Cortex of kidney (tissue), 1 donor: ENCODE data around the gene PRMT7.

Experiments used
- DNase-seq: peaks from one replicate; lab custom pipeline; 2025; lab: John Stamatoyannopoulos, UW

PRMT7 gene

DNA sequence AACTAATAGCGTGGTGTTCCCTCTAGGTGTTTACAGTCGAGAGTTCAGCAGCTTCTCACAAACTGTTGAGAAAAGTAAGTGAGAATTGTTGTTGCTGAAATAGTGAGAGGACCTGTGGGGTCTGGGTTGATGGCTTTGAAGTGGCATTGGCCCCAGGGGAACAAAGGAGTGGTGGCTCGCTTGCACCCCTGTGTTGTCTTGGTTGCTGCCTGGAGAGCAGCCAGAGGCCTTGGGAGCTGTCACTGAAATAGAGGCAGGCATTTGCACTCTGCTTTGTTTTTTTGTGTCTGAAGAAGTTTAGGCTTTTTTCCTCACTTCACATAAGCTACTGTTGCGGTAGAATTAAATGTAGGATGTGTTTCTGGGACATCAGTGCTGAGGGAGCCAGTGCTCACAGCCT is 36.8 kb downstream of the PRMT7 start:
- no peak for DNase-seq

DNA sequence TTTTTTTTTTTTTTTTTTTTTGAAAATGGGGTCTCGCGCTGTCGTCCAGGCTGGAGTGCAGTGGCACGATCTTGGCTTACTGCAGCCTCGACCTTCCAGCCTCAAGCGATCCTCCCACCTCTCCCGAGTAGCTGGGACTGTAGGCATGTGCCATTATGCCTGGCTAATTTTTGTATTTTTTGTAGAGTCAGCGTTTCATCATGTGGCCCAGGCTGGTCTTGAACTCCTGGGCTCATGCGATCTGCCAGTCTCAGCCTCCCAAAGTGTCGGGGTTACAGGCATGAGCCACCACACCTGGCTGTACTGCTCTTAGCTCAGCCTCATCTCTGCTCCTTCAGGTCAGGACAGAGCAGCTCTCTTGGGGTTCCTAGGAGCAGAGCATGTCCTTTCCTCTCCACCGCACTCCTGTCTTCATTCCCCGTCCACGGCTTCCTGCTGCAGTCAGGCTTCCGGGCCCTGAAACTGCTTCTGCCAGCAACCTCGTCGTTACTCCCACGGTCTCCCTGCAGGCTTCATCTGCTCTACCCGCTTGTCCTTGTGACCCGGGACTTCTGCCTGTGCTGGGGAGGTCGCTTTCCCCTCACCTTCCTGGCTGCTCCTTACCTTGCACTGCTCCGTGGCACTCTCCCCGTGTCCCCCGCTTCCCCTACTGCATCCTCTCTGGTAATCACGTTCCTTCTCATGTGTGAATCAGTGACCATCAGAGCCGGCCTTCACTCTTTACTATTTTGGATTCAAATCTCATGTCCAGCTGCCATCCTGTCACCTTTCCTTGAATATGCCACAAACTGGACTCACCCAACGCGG is 38.0 kb downstream of the PRMT7 start:
- no peak for DNase-seq

DNA sequence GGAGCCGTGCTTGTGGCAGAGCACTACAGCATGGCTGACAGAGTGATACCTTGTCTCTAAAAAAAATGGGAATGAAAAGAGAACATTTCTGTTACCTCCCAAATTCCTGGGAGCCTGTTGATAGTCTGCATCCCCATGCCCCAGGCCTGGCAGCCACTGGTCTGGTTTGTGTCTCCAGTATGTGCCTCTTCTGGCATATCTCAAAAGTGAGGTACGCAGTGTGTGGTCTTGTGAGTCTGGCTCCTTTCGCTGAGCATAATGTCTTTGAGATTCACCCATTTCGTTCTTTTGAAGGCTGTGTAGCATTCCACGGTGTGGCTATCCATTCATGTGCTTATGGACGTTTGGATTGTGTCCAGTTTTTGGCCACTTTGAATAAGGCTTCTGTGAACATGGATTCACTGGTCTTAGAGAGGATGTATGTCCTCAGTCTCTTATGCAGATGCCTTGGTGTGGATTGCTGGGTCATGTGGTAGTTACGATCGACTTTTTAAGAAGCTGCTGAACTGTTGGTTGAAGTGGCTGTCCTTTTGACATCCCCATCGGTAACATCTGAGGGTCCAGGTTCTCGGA is 39.1 kb downstream of the PRMT7 start:
- DNase-seq: no peak

DNA sequence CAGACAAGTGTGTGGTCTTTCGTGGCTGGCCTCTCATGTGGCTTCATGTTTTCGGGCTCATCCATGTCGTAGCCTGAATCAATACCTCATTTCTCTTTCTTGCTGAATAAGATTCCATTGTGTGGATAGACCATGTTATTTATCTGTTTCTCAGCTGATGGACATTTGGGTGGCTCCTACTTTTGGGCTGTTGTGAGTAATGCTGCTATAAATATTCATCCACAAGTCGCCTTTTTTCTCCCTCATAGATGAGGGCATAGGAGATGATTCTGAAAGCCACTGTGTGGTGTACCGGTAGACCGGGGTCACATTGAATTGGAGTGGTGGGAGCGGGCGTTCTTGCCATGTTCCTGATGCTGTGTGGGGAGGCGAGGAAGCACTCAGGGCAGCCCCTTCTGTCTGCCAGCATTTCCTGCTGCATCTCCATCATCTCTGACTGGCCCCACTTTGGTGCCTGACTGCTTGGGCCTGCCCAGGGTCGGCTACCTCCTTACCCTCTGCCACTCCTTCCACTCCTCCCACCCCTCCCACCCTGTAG is 40.1 kb downstream of the PRMT7 start:
- no peak for DNase-seq

DNA sequence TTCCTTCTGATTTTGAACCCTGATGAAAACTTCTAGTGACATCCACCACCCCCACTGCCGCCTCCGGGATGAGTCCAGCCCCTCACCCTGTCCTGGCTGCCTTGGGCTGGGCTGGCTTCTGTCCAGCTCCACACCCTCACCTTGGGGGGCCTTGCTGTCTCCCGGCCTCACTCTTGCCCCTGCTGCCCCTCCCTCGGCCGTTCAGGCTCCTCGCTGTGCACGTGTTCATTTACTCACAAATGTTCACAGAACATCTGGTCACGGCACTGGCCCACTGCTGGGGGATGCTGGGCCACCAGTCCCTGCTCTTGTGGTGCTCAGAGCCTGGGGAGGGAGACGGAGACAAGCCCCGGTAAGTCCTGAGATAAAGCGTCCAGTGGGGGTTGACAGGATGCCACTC is 40.6 kb downstream of the PRMT7 start:
- DNase-seq: no peak

DNA sequence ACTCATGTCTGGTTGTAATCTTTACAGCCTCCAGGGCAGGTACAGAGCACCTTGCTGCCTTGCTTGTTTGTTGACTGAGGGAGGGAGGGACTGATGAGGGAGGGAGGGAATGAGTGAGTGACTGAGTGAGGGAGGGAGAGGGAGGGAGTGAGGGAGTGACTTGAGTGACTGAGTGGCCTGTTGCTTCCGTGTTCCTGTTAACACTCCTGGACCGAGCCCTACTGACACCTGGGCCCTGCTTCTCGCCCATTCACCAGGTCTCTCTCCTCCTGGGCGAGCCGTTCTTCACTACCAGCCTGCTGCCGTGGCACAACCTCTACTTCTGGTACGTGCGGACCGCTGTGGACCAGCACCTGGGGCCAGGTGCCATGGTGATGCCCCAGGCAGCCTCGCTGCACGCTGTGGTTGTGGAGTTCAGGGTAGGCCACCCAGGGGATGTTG is 41.2 kb downstream of the PRMT7 start:
- DNase-seq: no peak

DNA sequence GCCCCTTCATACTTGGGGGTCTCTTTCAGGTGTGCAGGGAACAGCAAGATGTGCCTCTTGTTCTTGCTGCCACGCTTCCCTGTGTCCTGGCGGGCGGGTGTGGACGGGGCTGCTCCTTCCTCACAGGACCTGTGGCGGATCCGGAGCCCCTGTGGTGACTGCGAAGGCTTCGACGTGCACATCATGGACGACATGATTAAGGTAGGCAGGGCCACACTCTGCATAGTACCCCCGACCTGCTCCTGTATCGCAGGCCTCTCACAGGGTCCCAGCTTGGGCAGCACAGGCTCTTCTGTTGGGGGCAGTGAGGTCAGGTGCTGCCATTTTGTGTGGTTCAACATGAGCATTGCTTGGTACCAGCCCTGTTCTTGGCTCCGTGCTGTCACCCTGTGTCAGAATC is 42.5 kb downstream of the PRMT7 start:
- DNase-seq: no peak

DNA sequence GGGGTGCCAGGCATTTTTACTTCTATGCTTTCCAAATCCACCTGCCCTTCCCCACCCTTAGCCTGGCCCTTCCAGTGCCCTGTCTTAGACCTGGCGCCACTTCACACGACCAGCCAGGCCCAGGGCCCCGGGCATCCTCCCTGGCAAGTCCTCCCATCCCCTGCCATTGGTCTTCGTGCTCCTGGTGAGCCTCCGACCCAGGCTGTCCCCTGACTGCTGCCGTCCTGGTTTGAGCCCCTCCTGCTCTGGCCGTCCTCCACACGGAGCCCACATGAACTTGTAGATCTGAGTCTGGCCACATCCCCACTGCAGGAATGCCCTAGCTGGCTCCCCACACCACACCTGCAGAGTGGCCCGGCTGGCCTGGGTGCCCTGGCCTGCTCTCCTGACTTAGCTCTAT is 44.0 kb downstream of the PRMT7 start:
- no peak for DNase-seq

DNA sequence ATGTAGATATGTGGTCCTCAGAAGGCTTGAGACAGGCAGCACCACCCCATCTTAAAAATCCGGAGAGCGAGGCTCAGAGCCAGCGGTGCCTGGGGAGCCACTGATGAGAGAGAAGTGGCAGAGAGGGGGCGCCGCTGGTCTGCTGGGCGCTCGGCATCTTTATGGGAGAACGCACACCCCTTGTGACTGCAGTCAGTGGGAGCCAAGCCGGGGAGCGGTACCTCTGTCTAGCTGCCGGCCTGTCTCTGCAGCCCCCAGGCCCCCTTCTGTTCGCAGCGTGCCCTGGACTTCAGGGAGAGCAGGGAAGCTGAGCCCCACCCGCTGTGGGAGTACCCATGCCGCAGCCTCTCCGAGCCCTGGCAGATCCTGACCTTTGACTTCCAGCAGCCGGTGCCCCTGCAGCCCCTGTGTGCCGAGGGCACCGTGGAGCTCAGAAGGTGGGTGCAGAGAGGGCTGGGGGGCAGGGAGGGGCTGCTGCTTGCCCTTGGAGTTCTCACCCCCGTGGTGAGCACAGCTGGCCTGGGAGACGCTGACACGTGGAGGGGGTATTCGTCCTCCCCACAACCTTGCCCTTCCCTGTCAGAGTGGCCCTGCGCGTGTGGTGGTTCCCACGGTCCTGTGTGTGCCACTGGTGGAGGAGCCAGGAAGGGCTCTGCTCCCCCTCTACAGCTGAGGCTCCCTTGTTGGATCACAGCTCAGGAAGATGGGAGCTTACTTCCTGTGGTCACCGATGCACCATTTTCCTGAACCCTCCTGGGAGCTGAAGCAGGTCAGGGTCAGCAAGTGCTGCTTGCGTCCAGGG is 44.8 kb downstream of the PRMT7 start:
- no peak for DNase-seq

DNA sequence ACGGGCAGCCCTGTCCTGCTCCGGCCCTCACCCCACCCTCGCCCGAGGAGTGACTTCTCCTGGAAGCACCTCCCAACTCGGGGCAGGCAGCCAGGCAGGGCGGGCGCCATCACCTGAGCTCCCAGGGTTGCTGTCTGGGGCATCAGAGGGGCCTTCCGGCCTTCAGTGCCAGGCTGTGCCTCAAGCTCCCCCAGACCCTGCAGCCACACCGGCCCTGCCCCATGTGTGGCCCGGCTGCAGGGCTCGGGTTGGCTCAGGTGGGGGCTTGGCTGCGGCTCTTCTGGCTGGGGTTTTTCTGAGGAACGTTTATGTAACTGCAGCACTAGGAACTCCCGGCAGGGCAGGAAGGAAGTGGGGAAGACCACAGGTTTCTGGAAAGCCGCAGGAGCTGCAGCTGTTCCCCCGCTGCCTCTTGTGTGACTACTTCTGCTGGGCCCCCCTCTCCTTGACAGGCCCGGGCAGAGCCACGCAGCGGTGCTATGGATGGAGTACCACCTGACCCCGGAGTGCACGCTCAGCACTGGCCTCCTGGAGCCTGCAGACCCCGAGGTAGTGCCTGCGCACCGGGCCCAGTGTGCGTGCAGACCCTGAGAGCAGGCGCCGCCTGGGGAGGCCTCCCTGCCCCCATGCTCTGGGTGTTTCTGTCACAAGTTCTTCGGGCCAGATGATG is 45.6 kb downstream of the PRMT7 start:
- no peak for DNase-seq

DNA sequence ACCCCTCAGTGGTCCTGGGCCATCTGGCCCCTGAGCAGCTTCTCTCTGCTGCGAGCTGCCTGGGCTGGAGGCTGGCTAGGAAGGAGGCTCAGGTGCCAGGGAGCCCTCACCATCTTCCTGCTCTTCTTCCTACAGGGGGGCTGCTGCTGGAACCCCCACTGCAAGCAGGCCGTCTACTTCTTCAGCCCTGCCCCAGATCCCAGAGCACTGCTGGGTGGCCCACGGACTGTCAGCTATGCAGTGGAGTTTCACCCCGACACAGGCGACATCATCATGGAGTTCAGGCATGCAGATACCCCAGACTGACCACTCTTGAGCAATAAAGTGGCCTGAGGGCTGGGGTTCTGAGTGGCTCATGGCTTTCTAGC is 46.1 kb downstream of the PRMT7 start:
- no peak for DNase-seq

DNA sequence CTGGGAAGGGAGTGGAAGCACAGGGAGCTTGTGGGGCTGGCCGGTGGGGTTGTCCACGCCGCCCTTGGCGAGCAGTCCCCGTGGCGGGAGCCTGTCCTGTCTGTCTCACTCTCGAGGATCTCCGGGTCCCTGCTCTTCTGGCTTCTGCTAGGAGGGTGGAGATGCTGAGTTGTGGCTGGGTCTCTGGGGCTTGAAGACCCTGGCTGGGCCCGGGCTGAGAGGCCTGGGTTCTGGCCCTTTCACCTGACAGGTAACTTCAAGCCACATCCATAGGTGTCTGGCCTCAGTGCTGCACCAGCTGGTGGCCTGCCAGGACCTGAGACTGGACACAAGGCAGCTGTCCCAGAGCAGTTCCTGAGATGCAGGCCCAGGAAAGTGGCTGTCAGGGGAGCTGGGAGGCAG is 46.7 kb downstream of the PRMT7 start:
- no peak for DNase-seq

DNA sequence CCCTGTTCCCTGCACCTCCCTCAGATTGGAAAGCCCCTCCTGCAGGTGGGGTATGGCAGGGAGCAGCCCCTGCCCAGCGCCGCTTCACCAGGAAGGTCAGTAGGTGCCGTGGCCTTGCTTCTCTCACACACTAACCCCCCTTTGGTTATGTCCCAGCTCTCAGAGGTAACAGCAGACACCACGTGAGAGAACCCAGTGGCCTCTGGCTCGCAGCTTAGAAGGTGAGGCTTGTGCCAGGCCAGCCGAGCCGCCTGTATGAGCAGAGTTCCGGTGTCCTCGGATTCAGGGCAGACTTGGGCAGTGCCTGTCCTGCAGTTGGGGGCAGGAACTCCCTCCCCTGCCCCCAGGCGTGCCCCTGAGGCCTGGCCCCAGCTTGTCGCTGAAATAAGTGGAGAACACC is 47.1 kb downstream of the PRMT7 start:
- no peak for DNase-seq

DNA sequence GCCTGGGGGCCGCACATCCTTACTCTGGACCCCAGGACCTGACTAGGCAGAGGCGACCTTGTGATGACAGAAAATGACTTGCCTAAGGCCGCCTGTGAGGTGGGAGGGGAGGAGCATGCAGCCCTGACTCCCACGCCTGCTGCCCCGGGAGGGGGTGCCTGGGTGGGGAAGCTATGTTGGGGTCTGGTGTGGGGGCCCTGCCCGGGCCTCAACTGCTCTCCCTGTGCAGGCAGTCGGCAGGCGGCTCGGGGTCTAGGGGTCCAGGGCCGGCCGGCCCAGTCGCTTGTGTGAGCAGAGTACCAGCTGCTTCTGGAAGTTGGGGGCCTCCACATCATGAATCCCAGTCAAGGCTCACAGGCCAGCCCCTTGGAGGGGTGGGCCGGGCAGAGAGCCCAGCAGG is 48.1 kb downstream of the PRMT7 start:
- no peak for DNase-seq

DNA sequence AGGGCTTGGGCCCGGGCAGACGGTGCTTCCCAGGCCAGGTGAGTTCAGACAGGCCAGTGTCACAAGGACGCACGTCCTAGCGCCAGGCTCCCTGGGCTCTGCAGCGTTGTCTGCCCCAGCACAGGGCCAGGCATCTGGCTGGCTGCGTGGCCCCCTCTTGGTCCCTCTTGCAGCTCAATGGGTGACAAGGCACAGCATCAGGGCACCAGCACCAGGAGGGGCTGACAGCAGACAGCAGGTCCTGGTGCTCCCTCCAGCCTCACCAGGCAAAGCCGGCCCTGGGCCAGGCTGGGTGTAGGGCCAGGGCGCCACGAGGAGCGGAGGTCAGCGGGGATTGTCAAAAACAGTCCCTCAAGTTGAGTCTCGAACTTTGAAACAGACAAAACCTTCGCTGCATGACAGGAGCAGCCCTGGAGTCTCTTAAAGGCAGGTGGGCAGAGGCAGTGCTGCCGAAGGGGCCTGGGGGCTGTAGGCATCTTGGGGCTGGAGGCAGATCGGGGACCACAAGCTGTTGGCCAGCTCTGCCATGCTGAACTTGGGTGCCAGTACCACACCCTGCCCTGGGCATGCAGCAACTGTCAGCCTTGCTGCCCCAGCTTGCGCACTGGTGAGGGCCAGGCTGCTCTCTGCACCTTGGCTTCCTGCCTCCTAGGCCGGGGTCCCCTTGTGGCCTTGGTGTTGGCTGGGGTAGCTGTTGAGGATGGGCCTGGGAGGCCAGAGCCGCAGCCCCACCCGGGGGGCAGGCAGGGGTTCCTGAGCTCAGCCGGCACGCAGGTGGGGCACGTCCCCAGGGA is 48.8 kb downstream of the PRMT7 start:
- no peak for DNase-seq

DNA sequence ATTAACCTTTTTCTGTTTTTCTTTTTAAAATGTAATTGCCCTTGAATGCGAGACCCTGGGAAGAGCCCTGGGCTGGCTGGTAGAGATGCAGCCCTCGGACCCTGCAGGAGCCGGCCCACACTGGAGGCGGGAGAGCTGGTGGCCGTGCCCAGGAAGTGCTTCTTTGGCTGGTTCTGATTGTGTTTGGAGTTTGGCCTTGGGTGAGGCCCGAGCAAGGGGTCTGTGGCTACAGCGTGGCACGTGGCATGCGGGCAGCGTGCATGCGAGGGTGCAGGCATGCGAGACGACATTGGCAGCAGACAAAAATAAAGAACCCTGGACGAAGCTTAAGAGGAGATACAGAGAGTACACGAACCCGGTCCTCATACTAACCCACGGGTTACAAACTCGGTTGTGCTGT is 49.7 kb downstream of the PRMT7 start:
- no peak for DNase-seq

DNA sequence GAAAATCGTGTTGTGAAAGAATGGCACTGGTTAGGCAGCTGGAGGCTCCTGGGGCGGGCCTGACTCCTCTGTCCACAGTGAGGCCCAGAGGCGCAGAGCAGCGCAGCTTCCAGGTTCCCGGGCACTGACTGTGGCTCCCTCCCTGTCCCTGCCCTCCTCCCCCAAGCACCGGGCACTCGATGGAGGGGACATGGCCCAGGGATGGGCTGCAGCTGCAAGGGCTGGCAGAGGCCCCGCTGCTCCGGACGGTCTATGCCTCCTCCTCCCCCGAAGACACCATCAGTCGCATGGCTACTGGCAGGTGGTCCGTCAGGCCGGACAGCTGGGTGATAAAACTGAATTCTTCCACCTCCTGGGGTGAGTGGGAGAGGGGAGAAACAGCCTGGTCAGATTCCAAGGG is 50.1 kb downstream of the PRMT7 start:
- no peak for DNase-seq

DNA sequence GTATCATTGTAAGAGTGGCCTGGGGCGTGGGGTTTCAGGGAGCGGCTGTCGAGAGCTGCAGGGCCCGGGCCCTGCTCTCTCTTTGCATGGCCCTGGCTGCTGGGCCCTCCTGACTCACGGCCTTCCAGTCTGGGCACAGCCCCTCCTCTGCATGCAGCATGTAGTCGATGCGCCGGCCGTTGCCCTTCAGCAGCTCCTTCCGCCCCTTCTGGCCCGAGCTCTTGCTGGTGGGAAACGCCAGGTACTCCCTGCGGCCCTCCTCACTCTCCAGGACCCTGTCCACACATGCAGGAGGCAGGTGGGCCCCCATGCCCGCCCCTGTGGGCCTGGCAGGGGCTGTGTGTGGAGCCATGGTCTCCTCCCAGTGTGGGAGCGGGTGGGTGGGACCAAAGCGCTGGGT is 50.7 kb downstream of the PRMT7 start:
- no peak for DNase-seq

DNA sequence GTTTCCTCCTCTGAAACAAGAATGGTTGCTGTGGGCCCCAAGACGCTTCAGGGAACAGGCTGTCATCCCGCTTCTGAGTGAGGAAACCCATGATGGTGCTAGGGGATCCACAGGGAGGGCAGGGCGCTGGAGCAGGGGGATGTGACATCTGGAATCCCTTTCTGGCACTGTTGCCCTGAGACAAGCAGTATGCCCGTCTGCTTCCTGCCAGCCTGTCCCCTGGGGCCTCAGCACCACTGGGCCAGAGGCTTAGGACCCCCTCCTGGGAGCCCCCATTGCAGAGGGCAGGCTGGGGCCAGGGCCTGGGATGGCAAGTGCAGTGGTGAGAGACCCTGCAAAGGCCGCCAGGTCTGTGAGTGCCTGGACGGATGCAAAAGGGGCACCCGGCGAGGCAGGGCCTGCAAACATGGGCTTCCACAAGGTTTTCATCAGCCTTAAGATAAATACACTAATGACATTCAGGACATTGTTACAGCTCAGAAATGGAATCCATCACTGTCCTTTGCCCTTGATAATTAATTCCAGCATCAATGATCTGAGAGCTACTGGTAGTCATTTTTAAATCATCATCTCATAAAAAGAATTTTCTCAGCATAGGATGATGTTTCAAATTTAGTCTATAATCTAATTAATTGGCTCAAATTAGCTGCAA is 51.6 kb downstream of the PRMT7 start:
- no peak for DNase-seq

DNA sequence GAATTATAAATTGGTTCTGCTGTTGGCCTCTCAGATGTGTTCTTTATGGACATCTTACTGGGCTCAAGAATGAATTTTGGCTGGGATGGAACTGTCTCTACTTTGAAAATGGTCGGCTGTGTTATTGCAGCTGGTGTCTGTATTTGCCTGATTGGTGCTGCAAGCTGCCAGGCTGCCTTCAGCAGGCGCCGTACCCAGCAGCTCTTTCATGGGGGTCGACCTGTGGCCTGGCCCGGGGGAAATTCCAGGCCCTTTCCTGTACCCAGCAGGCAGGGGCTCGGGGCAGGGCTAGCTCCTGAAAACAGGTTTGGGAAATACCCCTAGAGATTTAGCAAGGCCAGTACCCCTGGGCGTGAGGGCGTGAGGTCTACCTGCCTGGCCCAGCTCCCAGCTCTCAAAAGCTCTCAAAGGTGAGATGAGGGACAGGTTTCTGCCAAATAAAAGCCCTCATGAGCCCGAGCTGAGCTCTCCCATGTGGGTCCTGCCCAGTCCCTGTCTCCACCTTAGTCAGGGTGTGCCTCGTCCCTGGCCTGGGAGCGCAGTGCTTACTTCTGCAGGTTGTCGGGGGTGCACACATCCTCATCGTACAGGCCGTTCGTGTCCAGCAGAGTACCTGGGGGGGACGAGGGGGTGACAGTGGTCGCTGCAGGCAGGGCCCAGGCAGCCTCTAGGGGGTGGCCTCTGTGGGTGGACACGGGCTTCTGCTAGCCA is 52.3 kb downstream of the PRMT7 start:
- DNase-seq: no peak
